Neural crest cell (in vitro differentiated cells): ENCODE results near the gene GADD45B. TPM values are rescaled to one million over a fixed set of nuclear protein-coding genes. Genes with fewer than 3 reads are reported as not detected.
"Not testable (repeated sequence)": the region's sequence is repeated elsewhere in the genome, so short reads cannot be mapped to it uniquely, and the experiment has no call there.

ENCODE experiments used
- DNase-seq: peaks from one replicate; pipeline ENCODE4 v3.0.0; 2021; ENCODE audit warnings: low read depth, mixed read lengths, low spot score
- H3K27ac Mint-ChIP-seq: one replicate; pipeline ENCODE4 v1.8.0; 2021; ENCODE audit warnings: mild to moderate bottlenecking, mixed read lengths; ENCODE audit not compliant: unreplicated experiment
- H3K27me3 Mint-ChIP-seq: 2 replicates; pipeline ENCODE4 v1.8.0; 2021; ENCODE audit warnings: low read depth, mild to moderate bottlenecking, mixed read lengths
- H3K36me3 Mint-ChIP-seq: 2 replicates; pipeline ENCODE4 v1.8.0; 2021; ENCODE audit warnings: low read depth, mild to moderate bottlenecking, mixed read lengths
- H3K4me1 Mint-ChIP-seq: 2 replicates; pipeline ENCODE4 v1.8.0; 2021; ENCODE audit warnings: mixed read lengths
- H3K4me3 Mint-ChIP-seq: one replicate; pipeline ENCODE4 v1.8.0; 2021; ENCODE audit warnings: mild to moderate bottlenecking, mixed read lengths
- H3K9me3 Mint-ChIP-seq: 2 replicates; pipeline ENCODE4 v1.8.0; 2021; ENCODE audit warnings: mixed read lengths
- total RNA-seq: library from RNA; stranded (reverse); gene quantifications from 2 replicates; pipeline ENCODE4 v1.2.1, GENCODE V29; 2021
- TF ChIP-seq, protein P1 (sequence below): fragments of 200-600 bp; sonication (generic); conservative IDR thresholded peaks from 2 replicates; pipeline ENCODE4 v1.5.0; 2021; ENCODE audit warnings: antibody characterized with exemption, mild to moderate bottlenecking

The GADD45B gene
- total RNA-seq, 1 donor from 2014 or later: 4.1 TPM

DNA sequence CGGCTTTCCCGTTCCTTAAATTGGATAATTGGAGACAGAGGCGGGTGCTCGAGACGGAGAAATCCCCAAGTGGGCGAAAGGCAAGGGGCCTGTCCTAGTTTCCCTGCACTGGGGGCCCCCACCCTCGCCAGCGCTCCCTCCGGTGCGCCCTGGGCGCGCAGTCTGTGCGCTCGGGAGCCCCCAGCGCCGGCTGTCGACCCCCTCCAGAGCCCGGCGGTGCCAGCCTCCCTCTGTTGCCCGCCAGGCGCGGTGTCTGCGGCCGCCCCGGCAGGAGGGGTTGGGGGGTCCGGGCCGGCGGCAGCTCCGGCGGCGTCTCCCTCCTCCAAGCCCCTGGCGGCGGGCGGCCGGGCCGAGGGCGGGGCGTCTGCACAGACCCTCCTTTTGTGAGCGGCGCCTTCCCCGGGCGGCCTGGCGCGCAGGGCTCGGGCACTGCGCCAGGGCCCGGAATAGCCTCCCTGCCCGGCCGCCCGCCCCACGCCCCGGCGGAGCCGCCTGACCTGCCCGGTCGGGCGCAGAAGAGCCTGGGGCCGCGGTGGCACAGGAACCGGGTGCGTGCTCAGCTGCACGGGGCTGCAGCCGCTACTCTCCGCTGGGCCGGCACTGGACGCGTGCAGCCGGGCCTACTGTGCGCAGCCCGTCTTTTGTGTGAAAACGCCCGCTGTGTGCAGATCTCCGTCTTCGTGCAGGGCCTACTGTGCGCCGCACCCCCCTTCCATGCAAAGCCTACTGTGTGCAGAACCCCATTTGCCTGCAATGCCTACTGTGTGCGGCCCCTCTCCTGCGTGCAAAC is 13.2 kb downstream of the GADD45B start:
- H3K36me3 Mint-ChIP-seq: no peaks in the 10 kb centered on the region
- H3K27ac Mint-ChIP-seq: no peak overlapping the region
- TF ChIP-seq, protein P1, sequence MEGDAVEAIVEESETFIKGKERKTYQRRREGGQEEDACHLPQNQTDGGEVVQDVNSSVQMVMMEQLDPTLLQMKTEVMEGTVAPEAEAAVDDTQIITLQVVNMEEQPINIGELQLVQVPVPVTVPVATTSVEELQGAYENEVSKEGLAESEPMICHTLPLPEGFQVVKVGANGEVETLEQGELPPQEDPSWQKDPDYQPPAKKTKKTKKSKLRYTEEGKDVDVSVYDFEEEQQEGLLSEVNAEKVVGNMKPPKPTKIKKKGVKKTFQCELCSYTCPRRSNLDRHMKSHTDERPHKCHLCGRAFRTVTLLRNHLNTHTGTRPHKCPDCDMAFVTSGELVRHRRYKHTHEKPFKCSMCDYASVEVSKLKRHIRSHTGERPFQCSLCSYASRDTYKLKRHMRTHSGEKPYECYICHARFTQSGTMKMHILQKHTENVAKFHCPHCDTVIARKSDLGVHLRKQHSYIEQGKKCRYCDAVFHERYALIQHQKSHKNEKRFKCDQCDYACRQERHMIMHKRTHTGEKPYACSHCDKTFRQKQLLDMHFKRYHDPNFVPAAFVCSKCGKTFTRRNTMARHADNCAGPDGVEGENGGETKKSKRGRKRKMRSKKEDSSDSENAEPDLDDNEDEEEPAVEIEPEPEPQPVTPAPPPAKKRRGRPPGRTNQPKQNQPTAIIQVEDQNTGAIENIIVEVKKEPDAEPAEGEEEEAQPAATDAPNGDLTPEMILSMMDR: peak; percentile 18
- no peaks in the 10 kb centered on the region for H3K9me3 Mint-ChIP-seq
- peaks cover 49% of the 10 kb centered on the region for H3K27me3 Mint-ChIP-seq
- H3K4me1 Mint-ChIP-seq: peaks cover 7% of the 10 kb centered on the region
- H3K4me3 Mint-ChIP-seq: no peak overlapping the region
- no peak for DNase-seq

DNA sequence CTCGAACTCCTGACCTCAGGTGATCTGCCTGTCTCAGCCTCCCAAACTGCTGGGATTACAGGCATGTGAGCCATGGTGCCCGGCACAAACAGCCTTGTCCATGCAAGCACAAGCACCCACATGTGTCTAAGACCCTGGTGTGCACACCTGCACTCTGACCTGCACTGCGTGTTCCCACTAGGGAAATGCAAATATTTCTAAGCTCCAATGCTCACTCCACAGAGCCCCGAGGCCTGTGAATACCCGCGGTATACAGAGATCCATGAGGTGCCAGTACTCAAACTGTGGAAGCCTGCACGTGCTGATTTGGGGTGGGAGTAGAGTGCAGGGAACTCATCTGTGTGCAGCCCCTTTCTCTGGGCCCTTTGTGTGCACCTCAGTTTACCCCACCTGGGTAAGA is 14.7 kb downstream of the GADD45B start:
- Mint-ChIP-seq H3K36me3 (no peaks in the 10 kb centered on the region), H3K27me3 (peaks cover 49% of the 10 kb centered on the region), H3K27ac (no peak overlapping the region), H3K4me1 (peaks cover 10% of the 10 kb centered on the region), H3K9me3 (no peaks in the 10 kb centered on the region), H3K4me3 (no peak overlapping the region)
- TF ChIP-seq, protein P1: no peak
- no peak for DNase-seq

DNA sequence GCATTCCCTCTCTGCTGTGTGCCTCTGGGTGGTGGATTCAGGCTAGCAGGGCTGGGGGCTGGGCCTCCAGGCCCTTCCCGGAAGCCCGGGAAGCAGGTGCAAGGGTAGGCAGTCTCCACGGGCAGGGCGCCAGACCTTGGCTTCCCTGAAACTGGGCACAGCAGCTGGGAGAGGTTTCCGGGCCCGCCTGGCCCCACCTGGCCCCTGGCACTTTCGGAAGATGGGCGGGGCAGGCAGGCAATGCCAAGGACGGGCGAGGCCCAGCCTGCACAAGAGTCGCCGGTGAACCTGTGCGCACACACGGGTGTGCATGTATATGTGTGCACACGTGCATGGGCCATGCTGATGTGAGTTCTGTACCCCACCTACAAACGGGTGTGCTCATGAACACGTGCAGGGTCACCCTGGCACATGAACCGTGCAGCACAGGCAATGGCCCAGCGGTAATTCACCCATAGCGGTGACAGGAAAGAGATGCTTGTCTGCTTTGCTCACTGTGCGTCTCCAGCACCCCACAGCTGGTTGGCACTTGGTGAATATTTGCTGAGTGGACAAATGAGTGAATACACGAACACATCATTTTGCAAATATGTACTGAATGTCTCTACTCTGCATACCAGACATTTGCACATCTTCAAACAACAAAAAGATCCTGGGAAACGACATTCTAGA is 15.3 kb downstream of the GADD45B start:
- no peak for DNase-seq
- H3K4me1 Mint-ChIP-seq: peaks cover 10% of the 10 kb centered on the region
- peaks cover 51% of the 10 kb centered on the region for H3K27me3 Mint-ChIP-seq
- H3K4me3 Mint-ChIP-seq: no peak overlapping the region
- TF ChIP-seq, protein P1: no peak
- no peak overlapping the region for H3K27ac Mint-ChIP-seq
- no peaks in the 10 kb centered on the region for H3K9me3 Mint-ChIP-seq
- no peaks in the 10 kb centered on the region for H3K36me3 Mint-ChIP-seq

DNA sequence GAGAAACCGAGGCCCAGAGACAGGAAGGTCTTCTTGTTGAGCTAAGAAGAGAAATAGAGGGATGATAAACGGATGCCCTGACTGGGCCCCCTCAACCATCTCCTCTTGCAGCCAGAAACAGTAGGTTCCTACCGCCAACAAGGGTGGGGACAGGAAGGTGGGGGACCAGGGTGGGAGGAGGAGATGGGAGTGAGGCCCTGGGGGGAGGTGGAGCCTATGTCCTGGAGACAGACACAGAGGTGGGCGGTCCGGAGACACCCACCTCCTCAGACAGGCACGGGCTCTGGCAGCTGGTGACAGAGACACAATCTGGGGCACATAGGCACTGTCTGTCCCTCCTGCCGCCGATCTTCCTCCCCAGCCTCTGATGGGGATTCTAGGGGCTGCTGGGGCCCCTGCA is 16.9 kb downstream of the GADD45B start:
- TF ChIP-seq, protein P1: no peak
- peaks cover 10% of the 10 kb centered on the region for H3K4me1 Mint-ChIP-seq
- DNase-seq: no peak
- H3K36me3 Mint-ChIP-seq: no peaks in the 10 kb centered on the region
- H3K27me3 Mint-ChIP-seq: peaks cover 44% of the 10 kb centered on the region
- peak overlapping the region; percentile 51 for H3K4me3 Mint-ChIP-seq
- no peak overlapping the region for H3K27ac Mint-ChIP-seq
- no peaks in the 10 kb centered on the region for H3K9me3 Mint-ChIP-seq

DNA sequence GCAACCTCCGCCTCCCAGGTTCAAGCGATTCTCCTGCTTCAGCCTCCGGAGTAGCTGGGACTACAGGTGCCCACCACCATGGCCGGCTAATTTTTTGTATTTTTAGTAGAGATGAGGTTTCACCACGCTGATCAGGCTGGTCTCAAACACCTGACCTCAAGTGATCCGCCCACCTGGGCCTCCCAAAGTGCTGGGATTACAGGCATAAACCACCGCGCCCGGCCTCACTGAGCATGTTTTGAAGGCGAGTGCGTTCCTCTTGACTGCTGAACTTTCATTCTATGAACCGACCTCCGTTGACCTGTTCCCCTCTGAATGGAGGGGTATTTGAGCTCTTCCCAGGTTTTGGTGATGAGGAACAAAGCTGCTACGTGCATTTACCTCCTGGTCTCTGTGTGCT is 17.5 kb downstream of the GADD45B start:
- H3K36me3 Mint-ChIP-seq: not testable (repeated sequence)

DNA sequence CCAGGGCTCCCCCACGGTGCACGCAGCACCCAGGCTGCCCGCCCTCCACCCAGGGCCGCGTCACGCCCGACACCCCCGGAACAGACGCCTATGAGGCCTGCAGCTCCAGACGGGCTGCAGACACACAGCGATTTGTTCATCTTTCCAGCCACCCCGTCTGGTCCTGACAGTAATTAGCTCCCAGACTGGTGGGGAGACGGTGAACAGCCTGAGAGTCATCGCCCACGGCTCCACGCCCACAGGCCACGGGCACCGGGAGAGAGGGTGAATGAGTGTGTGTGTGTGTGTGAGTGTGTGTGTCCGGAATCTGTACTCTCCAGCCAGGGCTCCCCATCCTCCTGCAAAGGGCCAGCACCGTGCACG is 18.1 kb downstream of the GADD45B start:
- peaks cover 12% of the 10 kb centered on the region for H3K4me1 Mint-ChIP-seq
- peaks cover 36% of the 10 kb centered on the region for H3K27me3 Mint-ChIP-seq
- no peaks in the 10 kb centered on the region for H3K9me3 Mint-ChIP-seq
- TF ChIP-seq, protein P1: no peak
- no peak overlapping the region for H3K27ac Mint-ChIP-seq
- peak overlapping the region; percentile 64 for H3K4me3 Mint-ChIP-seq
- no peaks in the 10 kb centered on the region for H3K36me3 Mint-ChIP-seq
- DNase-seq: no peak

More for the DNA sequence above, 17.5 kb downstream of the GADD45B start:
- DNase-seq, H3K27ac Mint-ChIP-seq, H3K9me3 Mint-ChIP-seq: not testable (repeated sequence)
- H3K4me3 Mint-ChIP-seq: peak overlapping the region; percentile 61
- H3K27me3 Mint-ChIP-seq: peaks cover 40% of the 10 kb centered on the region
- H3K4me1 Mint-ChIP-seq: peaks cover 10% of the 10 kb centered on the region
